ENCODE results near the gene HS3ST6.
"Not testable (repeated sequence)": the region's sequence is repeated elsewhere in the genome, so short reads cannot be mapped to it uniquely, and the experiment has no call there.

The HS3ST6 gene

GRCh38 chr16:1877804-1878203 lies 40.4 kb downstream of the HS3ST6 start:
- no peak for DNase-seq (ENCODE audit: low read depth)

GRCh38 chr16:1877089-1877488 lies 41.1 kb downstream of the HS3ST6 start:
- no peak for DNase-seq (ENCODE audit: low read depth)

- DNase-seq (ENCODE audit: low read depth): no peak
Measured at GRCh38 chr16:1876468-1876867, 41.7 kb downstream of the HS3ST6 start.

GRCh38 chr16:1876066-1876465 lies 42.1 kb downstream of the HS3ST6 start:
- DNase-seq (ENCODE audit: low read depth): not testable (repeated sequence)

- no peak for DNase-seq (ENCODE audit: low read depth)
Measured at GRCh38 chr16:1874854-1875253, 43.4 kb downstream of the HS3ST6 start.

GRCh38 chr16:1871974-1872635 lies 46.1 kb downstream of the HS3ST6 start, which contains the start of gene MEIOB:
Gene MEIOB, minus strand, starts transcription at chr16:1872164. Its CDS starts 3,989 bp downstream, at chr16:1868175.
- peak; percentile 11 for DNase-seq (ENCODE audit: low read depth)

GRCh38 chr16:1870365-1871082 lies 47.7 kb downstream of the HS3ST6 start:
- DNase-seq (ENCODE audit: low read depth): no peak

GRCh38 chr16:1865902-1866690 lies 52.1 kb downstream of the HS3ST6 start:
- DNase-seq (ENCODE audit: low read depth): no peak

GRCh38 chr16:1863681-1864460 lies 54.3 kb downstream of the HS3ST6 start:
- DNase-seq (ENCODE audit: low read depth): no peak

GRCh38 chr16:1862394-1862793 lies 55.8 kb downstream of the HS3ST6 start:
- no peak for DNase-seq (ENCODE audit: low read depth)

GRCh38 chr16:1861730-1862129 lies 56.5 kb downstream of the HS3ST6 start:
- DNase-seq (ENCODE audit: low read depth): no peak

Measured in stimulated activated CD4-positive, alpha-beta T cell treated with anti-CD3 and anti-CD28 coated beads, Interleukin-2, amount 100 ng/mL, for 4 hours (primary cell).